Glutamatergic neuron (in vitro differentiated cells): Measurements from ENCODE around the gene SMCO2. TPM values are rescaled to one million over a fixed set of nuclear protein-coding genes. Genes with fewer than 3 reads are reported as not detected.

ENCODE experiments used
- DNase-seq: peaks from one replicate; pipeline ENCODE4 v3.0.0; 2022
- H3K27ac Mint-ChIP-seq: one replicate; pipeline ENCODE4 v1.8.0; 2020; ENCODE audit warnings: mild to moderate bottlenecking, mixed read lengths, inconsistent platforms; ENCODE audit not compliant: unreplicated experiment
- H3K27me3 Mint-ChIP-seq: one replicate; pipeline ENCODE4 v1.8.0; 2020; ENCODE audit warnings: mild to moderate bottlenecking, moderate library complexity, mixed read lengths, inconsistent platforms; ENCODE audit not compliant: unreplicated experiment
- H3K36me3 Mint-ChIP-seq: one replicate; pipeline ENCODE4 v1.8.0; 2020; ENCODE audit warnings: mild to moderate bottlenecking, mixed read lengths, inconsistent platforms; ENCODE audit not compliant: unreplicated experiment
- H3K4me1 Mint-ChIP-seq: one replicate; pipeline ENCODE4 v1.8.0; 2020; ENCODE audit warnings: mild to moderate bottlenecking, low read depth, mixed read lengths, inconsistent platforms; ENCODE audit not compliant: unreplicated experiment
- H3K4me3 Mint-ChIP-seq: one replicate; pipeline ENCODE4 v1.8.0; 2020; ENCODE audit warnings: mild to moderate bottlenecking, mixed read lengths, inconsistent platforms; ENCODE audit not compliant: unreplicated experiment
- H3K9me3 Mint-ChIP-seq: one replicate; pipeline ENCODE4 v1.8.0; 2020; ENCODE audit warnings: mild to moderate bottlenecking, moderate library complexity, mixed read lengths, inconsistent platforms; ENCODE audit not compliant: unreplicated experiment
- total RNA-seq: library from RNA; stranded (reverse); fragmentation: NEBNext Ultra II Directional; extraction: Animal tissue kit (Norgen Biotek cat#: 25700); gene quantifications from one replicate; pipeline ENCODE4 v1.2.1, GENCODE V29; 2021; ENCODE audit not compliant: unreplicated experiment
- TF ChIP-seq, protein P1 (sequence below): fragments of 200-600 bp; sonication (generic); IDR thresholded peaks from one replicate; pipeline ENCODE4 v1.5.0; 2021; ENCODE audit not compliant: partially characterized antibody, unreplicated experiment

Gene SMCO2
- total RNA-seq, 1 donor from 2014 or later: not detected

DNA sequence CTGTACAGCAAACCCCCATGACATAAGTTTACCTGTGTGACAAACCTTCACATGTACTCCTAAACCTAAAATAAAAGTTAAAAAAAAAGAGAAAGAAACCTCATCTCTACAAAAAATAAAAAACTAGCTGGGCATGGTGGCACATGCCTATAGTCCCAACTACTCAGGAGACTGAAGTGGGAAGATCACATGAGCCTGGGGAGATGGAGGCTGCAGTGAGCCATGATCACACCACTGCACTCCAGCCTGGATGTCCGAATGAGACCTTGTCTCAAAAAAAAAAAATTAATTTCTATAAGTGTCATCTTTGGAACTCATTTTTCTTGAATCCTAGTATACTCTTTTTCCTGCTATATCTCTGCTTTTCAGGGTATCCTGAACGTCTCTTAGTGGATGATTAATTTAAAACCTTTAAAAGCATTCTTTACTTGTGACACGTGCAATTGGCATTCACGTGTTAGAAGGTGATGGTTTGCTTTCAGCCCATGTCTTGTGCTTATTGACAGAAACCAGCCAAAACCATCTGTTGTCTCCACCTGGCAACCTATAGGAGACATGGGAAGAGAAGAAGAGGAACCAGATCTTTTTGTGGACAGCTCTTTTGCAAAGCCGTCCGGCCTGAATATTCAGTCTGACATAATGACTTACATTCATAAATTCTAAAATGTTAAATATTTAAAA, 46.9 kb downstream of the SMCO2 start:
- no peak for DNase-seq
- Mint-ChIP-seq H3K27ac (no peak overlapping the region), H3K4me1 (peaks cover 2% of the 10 kb centered on the region), H3K9me3 (no peaks in the 10 kb centered on the region), H3K27me3 (no peaks in the 10 kb centered on the region), H3K4me3 (no peak overlapping the region), H3K36me3 (no peaks in the 10 kb centered on the region)
- TF ChIP-seq, protein P1, sequence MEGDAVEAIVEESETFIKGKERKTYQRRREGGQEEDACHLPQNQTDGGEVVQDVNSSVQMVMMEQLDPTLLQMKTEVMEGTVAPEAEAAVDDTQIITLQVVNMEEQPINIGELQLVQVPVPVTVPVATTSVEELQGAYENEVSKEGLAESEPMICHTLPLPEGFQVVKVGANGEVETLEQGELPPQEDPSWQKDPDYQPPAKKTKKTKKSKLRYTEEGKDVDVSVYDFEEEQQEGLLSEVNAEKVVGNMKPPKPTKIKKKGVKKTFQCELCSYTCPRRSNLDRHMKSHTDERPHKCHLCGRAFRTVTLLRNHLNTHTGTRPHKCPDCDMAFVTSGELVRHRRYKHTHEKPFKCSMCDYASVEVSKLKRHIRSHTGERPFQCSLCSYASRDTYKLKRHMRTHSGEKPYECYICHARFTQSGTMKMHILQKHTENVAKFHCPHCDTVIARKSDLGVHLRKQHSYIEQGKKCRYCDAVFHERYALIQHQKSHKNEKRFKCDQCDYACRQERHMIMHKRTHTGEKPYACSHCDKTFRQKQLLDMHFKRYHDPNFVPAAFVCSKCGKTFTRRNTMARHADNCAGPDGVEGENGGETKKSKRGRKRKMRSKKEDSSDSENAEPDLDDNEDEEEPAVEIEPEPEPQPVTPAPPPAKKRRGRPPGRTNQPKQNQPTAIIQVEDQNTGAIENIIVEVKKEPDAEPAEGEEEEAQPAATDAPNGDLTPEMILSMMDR: no peak

DNA sequence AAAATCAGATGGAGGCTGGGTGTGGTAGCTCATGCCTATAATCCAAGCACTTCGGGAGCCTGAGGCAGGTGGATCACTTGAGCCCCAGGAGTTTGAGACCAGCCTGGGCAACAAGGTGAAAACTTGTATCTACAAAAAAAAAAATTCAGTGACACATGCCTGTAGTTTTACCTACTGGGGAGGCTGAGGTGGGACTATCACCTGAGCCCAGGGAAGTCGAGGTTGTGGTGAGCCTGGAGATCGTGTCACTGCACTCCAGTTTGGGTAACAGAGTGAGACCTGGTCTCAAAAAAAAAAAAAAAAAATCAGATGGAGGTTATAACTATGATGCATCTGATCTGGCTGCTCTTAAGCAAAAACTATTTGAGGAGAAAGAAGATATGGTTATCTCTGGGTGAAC, 50.9 kb downstream of the SMCO2 start:
- Mint-ChIP-seq H3K9me3 (no peaks in the 10 kb centered on the region), H3K27ac (no peak overlapping the region), H3K36me3 (no peaks in the 10 kb centered on the region), H3K4me3 (no peak overlapping the region), H3K27me3 (no peaks in the 10 kb centered on the region), H3K4me1 (peaks cover 2% of the 10 kb centered on the region)
- no peak for DNase-seq
- TF ChIP-seq, protein P1: no peak

DNA sequence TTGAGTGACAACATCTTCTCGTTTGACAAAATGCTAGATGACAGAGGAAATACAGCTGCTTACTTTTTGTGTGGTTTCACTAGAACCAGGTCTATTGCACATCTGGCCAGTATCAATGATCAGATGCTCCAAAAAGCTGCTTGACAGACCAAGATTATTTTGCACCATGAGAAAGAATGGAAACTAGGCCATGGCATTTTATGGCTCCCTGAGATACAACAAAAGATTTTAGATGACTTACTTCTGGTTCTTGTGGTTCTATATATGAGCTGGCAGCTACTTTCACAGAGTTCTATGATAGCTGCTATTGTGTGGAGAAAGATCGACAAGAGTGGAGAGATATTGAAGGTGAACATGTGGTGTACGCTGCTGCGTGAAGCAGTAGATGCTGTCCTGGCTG, 51.6 kb downstream of the SMCO2 start:
- Mint-ChIP-seq H3K27ac (no peak overlapping the region), H3K9me3 (no peaks in the 10 kb centered on the region), H3K4me1 (peaks cover 2% of the 10 kb centered on the region), H3K36me3 (no peaks in the 10 kb centered on the region), H3K4me3 (no peak overlapping the region), H3K27me3 (no peaks in the 10 kb centered on the region)
- DNase-seq: no peak
- TF ChIP-seq, protein P1: no peak

DNA sequence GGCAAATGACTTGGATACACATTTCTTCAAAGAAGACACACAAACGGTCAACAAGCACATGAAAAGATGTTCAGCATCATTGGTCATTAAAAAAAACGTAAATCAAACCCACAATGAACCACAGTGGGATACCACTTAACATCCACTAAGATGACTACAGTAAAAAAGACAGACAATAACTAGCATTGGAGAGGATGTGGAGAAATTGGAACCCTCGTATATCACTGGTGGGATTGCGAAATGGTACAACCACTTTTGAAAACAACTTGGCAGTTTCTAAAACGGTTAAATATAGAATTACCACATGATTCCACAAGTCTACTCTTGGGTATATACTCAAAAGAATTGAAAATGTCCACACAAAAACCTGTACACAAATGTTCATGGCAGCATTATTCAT, 52.2 kb downstream of the SMCO2 start:
- H3K9me3 Mint-ChIP-seq: no peaks in the 10 kb centered on the region

DNA sequence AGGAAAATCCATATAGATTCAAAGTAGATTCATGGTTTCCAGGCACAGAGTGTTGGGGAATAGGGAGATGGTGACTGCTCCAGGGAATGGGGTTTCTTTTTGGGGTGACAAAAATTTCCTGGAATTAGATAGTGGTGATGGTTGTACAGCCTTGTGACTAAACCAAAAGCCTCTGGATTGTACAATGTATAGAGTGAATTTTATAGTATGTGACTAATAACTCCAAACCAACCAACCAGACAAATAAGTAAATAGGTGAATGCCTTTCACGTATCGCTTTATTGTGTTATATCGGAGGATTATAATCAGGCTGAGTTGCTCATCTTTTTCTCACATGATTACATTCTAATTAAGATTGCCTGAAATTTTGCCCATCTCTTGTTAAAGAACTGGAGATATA, 52.8 kb downstream of the SMCO2 start:
- H3K27ac Mint-ChIP-seq: no peak overlapping the region
- no peaks in the 10 kb centered on the region for H3K27me3 Mint-ChIP-seq
- no peak for DNase-seq
- H3K36me3 Mint-ChIP-seq: no peaks in the 10 kb centered on the region
- no peaks in the 10 kb centered on the region for H3K9me3 Mint-ChIP-seq
- TF ChIP-seq, protein P1: no peak
- H3K4me1 Mint-ChIP-seq: no peaks in the 10 kb centered on the region
- no peak overlapping the region for H3K4me3 Mint-ChIP-seq

More for the DNA sequence above, 52.2 kb downstream of the SMCO2 start:
- Mint-ChIP-seq H3K36me3 (no peaks in the 10 kb centered on the region), H3K4me1 (no peaks in the 10 kb centered on the region), H3K27me3 (no peaks in the 10 kb centered on the region), H3K27ac (no peak overlapping the region), H3K4me3 (no peak overlapping the region)
- no peak for DNase-seq
- TF ChIP-seq, protein P1: no peak
